Activated CD4-positive, alpha-beta T cell treated with anti-CD3 and anti-CD28 coated beads, Interleukin-2, amount 10 ng/mL, durations not matched to agents 7 days and 5 days (primary cell): ENCODE measurements around the gene C4orf50. TPM values are rescaled to one million over a fixed set of nuclear protein-coding genes. Genes with fewer than 3 reads are reported as not detected.

Experiments used
- CTCF ChIA-PET: fragments of 350-600 bp; sonication (Branson Sonifier 250); formaldehyde crosslinking; loops from one replicate; lab custom pipeline; 2021; ENCODE audit warnings: antibody characterized with exemption; lab: Charles Lee
- POLR2A ChIA-PET: fragments of 350-600 bp; sonication (Branson Sonifier 250); formaldehyde crosslinking; loops from one replicate; lab custom pipeline; 2021; ENCODE audit warnings: antibody characterized with exemption; lab: Charles Lee
- DNase-seq: peaks from one replicate; pipeline ENCODE4 v3.0.0-alpha.2; 2020
- H3K27ac Mint-ChIP-seq: one replicate; pipeline ENCODE4 v1.8.0; 2021; ENCODE audit warnings: mild to moderate bottlenecking, moderate library complexity, mixed read lengths
- H3K27me3 Mint-ChIP-seq: one replicate; pipeline ENCODE4 v1.8.0; 2021; ENCODE audit warnings: mixed read lengths
- H3K36me3 Mint-ChIP-seq: one replicate; pipeline ENCODE4 v1.8.0; 2021; ENCODE audit warnings: low read depth, mixed read lengths
- H3K4me1 Mint-ChIP-seq: one replicate; pipeline ENCODE4 v1.8.0; 2021; ENCODE audit warnings: mixed read lengths
- H3K4me3 Mint-ChIP-seq: one replicate; pipeline ENCODE4 v1.8.0; 2021; ENCODE audit warnings: mild to moderate bottlenecking, moderate library complexity, mixed read lengths
- H3K9me3 Mint-ChIP-seq: one replicate; pipeline ENCODE4 v1.8.0; 2021; ENCODE audit warnings: mixed read lengths
- total RNA-seq, 2 experiments: library from RNA; stranded (reverse); gene quantifications; one replicate each; pipeline ENCODE4 v1.2.3, GENCODE V29; 2021

Gene C4orf50
- total RNA-seq, 2 experiments from 2014 or later, result 0.21 to 0.27 TPM

- no peak overlapping the region for H3K4me3 Mint-ChIP-seq
- ChIA-PET POLR2A (no interaction called here), CTCF (no interaction called here)
- no peak for DNase-seq
- H3K27ac Mint-ChIP-seq, result no peak overlapping the region
- H3K27me3 Mint-ChIP-seq, result peaks cover 16% of the 10 kb centered on the region
- no peaks in the 10 kb centered on the region for H3K36me3 Mint-ChIP-seq
- no peaks in the 10 kb centered on the region for H3K4me1 Mint-ChIP-seq
- H3K9me3 Mint-ChIP-seq, result no peaks in the 10 kb centered on the region
Measured at GRCh38 chr4:5899396-5899795, 118.8 kb downstream of the C4orf50 start.

GRCh38 chr4:5897674-5898073, 120.6 kb downstream of the C4orf50 start:
- Mint-ChIP-seq H3K9me3 (no peaks in the 10 kb centered on the region), H3K36me3 (no peaks in the 10 kb centered on the region), H3K27ac (no peak overlapping the region), H3K4me3 (no peak overlapping the region), H3K27me3 (peaks cover 25% of the 10 kb centered on the region), H3K4me1 (no peaks in the 10 kb centered on the region)
- POLR2A ChIA-PET, result no interaction called here
- CTCF ChIA-PET, result no interaction called here
- no peak for DNase-seq

GRCh38 chr4:5895287-5895686, 122.9 kb downstream of the C4orf50 start:
- Mint-ChIP-seq H3K27ac (no peak overlapping the region), H3K9me3 (no peaks in the 10 kb centered on the region), H3K4me3 (no peak overlapping the region), H3K4me1 (no peaks in the 10 kb centered on the region), H3K27me3 (peaks cover 42% of the 10 kb centered on the region), H3K36me3 (no peaks in the 10 kb centered on the region)
- no peak for DNase-seq
- CTCF ChIA-PET, result interaction anchor here (0.7 kb wide), 1 partner anchor 182 kb away, joined by 3 read pairs; no protein-coding TSS in a partner anchor
- POLR2A ChIA-PET, result no interaction called here

GRCh38 chr4:5894266-5894665, 124.0 kb downstream of the C4orf50 start:
- POLR2A ChIA-PET, result no interaction called here
- H3K4me3 Mint-ChIP-seq, result no peak overlapping the region
- H3K27ac Mint-ChIP-seq, result no peak overlapping the region
- no peak for DNase-seq
- no peaks in the 10 kb centered on the region for H3K36me3 Mint-ChIP-seq
- H3K9me3 Mint-ChIP-seq, result no peaks in the 10 kb centered on the region
- no peaks in the 10 kb centered on the region for H3K4me1 Mint-ChIP-seq
- H3K27me3 Mint-ChIP-seq, result peaks cover 50% of the 10 kb centered on the region
- CTCF ChIA-PET, result no interaction called here

GRCh38 chr4:5893591-5893990, 124.6 kb downstream of the C4orf50 start:
- peaks cover 53% of the 10 kb centered on the region for H3K27me3 Mint-ChIP-seq
- no peaks in the 10 kb centered on the region for H3K9me3 Mint-ChIP-seq
- ChIA-PET CTCF (no interaction called here), POLR2A (no interaction called here)
- H3K4me1 Mint-ChIP-seq, result peaks cover 4% of the 10 kb centered on the region
- no peak overlapping the region for H3K4me3 Mint-ChIP-seq
- H3K36me3 Mint-ChIP-seq, result no peaks in the 10 kb centered on the region
- DNase-seq, result no peak
- H3K27ac Mint-ChIP-seq, result no peak overlapping the region

- H3K36me3 Mint-ChIP-seq, result no peaks in the 10 kb centered on the region
- ChIA-PET CTCF (no interaction called here), POLR2A (no interaction called here)
- peaks cover 4% of the 10 kb centered on the region for H3K4me1 Mint-ChIP-seq
- peaks cover 53% of the 10 kb centered on the region for H3K27me3 Mint-ChIP-seq
- DNase-seq, result no peak
- no peaks in the 10 kb centered on the region for H3K9me3 Mint-ChIP-seq
- no peak within 1 kb of the TSS for H3K27ac Mint-ChIP-seq
- H3K4me3 Mint-ChIP-seq, result no peak within 1 kb of the TSS
Measured at GRCh38 chr4:5893004-5893580, 125.1 kb downstream of the C4orf50 start, which contains the start of gene CRMP1. Gene CRMP1, minus strand, starts transcription at chr4:5893086. Its CDS starts 117 bp downstream, at chr4:5892969.

- ChIA-PET CTCF (interaction anchor here (1.5 kb wide), 1 partner anchor 22 kb away, joined by 3 read pairs; no protein-coding TSS in a partner anchor), POLR2A (no interaction called here)
- DNase-seq, result no peak
- H3K36me3 Mint-ChIP-seq, result no peaks in the 10 kb centered on the region
- H3K27ac Mint-ChIP-seq, result no peak overlapping the region
- H3K4me1 Mint-ChIP-seq, result peaks cover 4% of the 10 kb centered on the region
- no peak overlapping the region for H3K4me3 Mint-ChIP-seq
- peaks cover 54% of the 10 kb centered on the region for H3K27me3 Mint-ChIP-seq
- no peaks in the 10 kb centered on the region for H3K9me3 Mint-ChIP-seq
Measured at GRCh38 chr4:5892323-5893003, 125.8 kb downstream of the C4orf50 start.

GRCh38 chr4:5891563-5892322, 126.5 kb downstream of the C4orf50 start:
- no peaks in the 10 kb centered on the region for H3K36me3 Mint-ChIP-seq
- peaks cover 57% of the 10 kb centered on the region for H3K27me3 Mint-ChIP-seq
- ChIA-PET CTCF (interaction anchor here (1.5 kb wide), 1 partner anchor 21 kb away, joined by 3 read pairs; no protein-coding TSS in a partner anchor), POLR2A (no interaction called here)
- H3K27ac Mint-ChIP-seq, result peak overlapping the region; percentile 1
- H3K9me3 Mint-ChIP-seq, result no peaks in the 10 kb centered on the region
- H3K4me1 Mint-ChIP-seq, result peaks cover 4% of the 10 kb centered on the region
- no peak overlapping the region for H3K4me3 Mint-ChIP-seq
- DNase-seq, result no peak

GRCh38 chr4:5890063-5890727, 128.0 kb downstream of the C4orf50 start:
- POLR2A ChIA-PET, result no interaction called here

GRCh38 chr4:5889002-5889696, 129.1 kb downstream of the C4orf50 start:
- Mint-ChIP-seq H3K27me3 (peaks cover 72% of the 10 kb centered on the region), H3K27ac (no peak overlapping the region), H3K4me1 (peaks cover 4% of the 10 kb centered on the region), H3K4me3 (no peak overlapping the region), H3K36me3 (no peaks in the 10 kb centered on the region), H3K9me3 (no peaks in the 10 kb centered on the region)
- CTCF ChIA-PET, result interaction anchor here (1.0 kb wide), 1 partner anchor 26 kb away, joined by 3 read pairs; no protein-coding TSS in a partner anchor
- DNase-seq, result no peak
- POLR2A ChIA-PET, result no interaction called here

More at GRCh38 chr4:5890063-5890727, 128.0 kb downstream of the C4orf50 start:
- no peaks in the 10 kb centered on the region for H3K9me3 Mint-ChIP-seq
- no peak overlapping the region for H3K27ac Mint-ChIP-seq
- CTCF ChIA-PET, result interaction anchor here (1.0 kb wide), 1 partner anchor 27 kb away, joined by 3 read pairs; no protein-coding TSS in a partner anchor
- peaks cover 4% of the 10 kb centered on the region for H3K4me1 Mint-ChIP-seq
- no peak for DNase-seq
- peaks cover 69% of the 10 kb centered on the region for H3K27me3 Mint-ChIP-seq
- no peaks in the 10 kb centered on the region for H3K36me3 Mint-ChIP-seq
- H3K4me3 Mint-ChIP-seq, result no peak overlapping the region

GRCh38 chr4:5888222-5889001, 129.8 kb downstream of the C4orf50 start:
- no peak overlapping the region for H3K27ac Mint-ChIP-seq
- ChIA-PET POLR2A (no interaction called here), CTCF (no interaction called here)
- H3K27me3 Mint-ChIP-seq, result peaks cover 71% of the 10 kb centered on the region
- H3K4me1 Mint-ChIP-seq, result peaks cover 4% of the 10 kb centered on the region
- H3K4me3 Mint-ChIP-seq, result no peak overlapping the region
- H3K9me3 Mint-ChIP-seq, result no peaks in the 10 kb centered on the region
- no peaks in the 10 kb centered on the region for H3K36me3 Mint-ChIP-seq
- no peak for DNase-seq
